ENCODE measurements around the gene TXNDC11. TPM values are rescaled to one million over a fixed set of nuclear protein-coding genes. Genes with fewer than 3 reads are reported as not detected.

TXNDC11 gene
- total RNA-seq, 2 experiments from 2014 or later: 21.7 to 24.4 TPM

GRCh38 chr16:11665071-11665491 lies 77.6 kb downstream of the TXNDC11 start:
- no peak for TF ChIP-seq CTCF (IDR thresholded peaks at IDR 0.05)
- Mint-ChIP-seq H3K4me3 (peak overlapping the region; percentile 58), H3K27me3 (no peaks in the 10 kb centered on the region), H3K27ac (peak overlapping the region; percentile 85), H3K9me3 (no peaks in the 10 kb centered on the region), H3K4me1 (ENCODE audit: low read depth) (peaks cover 45% of the 10 kb centered on the region), H3K36me3 (ENCODE audit: low read depth) (no peaks in the 10 kb centered on the region)
- ChIA-PET CTCF (interaction anchor here (1.1 to 2.4 kb wide), 6 partner anchors 23 to 259 kb away, joined by 3 to 11 read pairs (median 4); partner anchors contain the start of gene ZC3H7A), POLR2A (interaction anchor here (0.6 to 1.4 kb wide), 2 partner anchors 11 to 79 kb away, joined by 3 read pairs; no protein-coding TSS in a partner anchor)
- peak; percentile 63 for DNase-seq
- peak; percentile 3 for ATAC-seq
- intact Hi-C loops (cut with micrococcal nuclease): no loop called here

- CTCF ChIA-PET: interaction anchor here (0.9 kb wide), 1 partner anchor 131 kb away, joined by 3 read pairs; no protein-coding TSS in a partner anchor
- no peak overlapping the region for H3K4me3 Mint-ChIP-seq
- intact Hi-C loops (cut with micrococcal nuclease): no loop called here
- POLR2A ChIA-PET: no interaction called here
- H3K27me3 Mint-ChIP-seq: no peaks in the 10 kb centered on the region
- no peaks in the 10 kb centered on the region for H3K9me3 Mint-ChIP-seq
- peak overlapping the region; percentile 10 for H3K27ac Mint-ChIP-seq
- no peak for TF ChIP-seq CTCF (IDR thresholded peaks at IDR 0.05)
- peaks cover 34% of the 10 kb centered on the region for H3K4me1 Mint-ChIP-seq (ENCODE audit: low read depth)
- H3K36me3 Mint-ChIP-seq (ENCODE audit: low read depth): no peaks in the 10 kb centered on the region
- no peak for DNase-seq
- ATAC-seq: no peak
These were observed 80.1 kb downstream of the TXNDC11 start for GRCh38 chr16:11662582-11662981.

GRCh38 chr16:11660565-11660964 lies 82.1 kb downstream of the TXNDC11 start:
- no peak overlapping the region for H3K4me3 Mint-ChIP-seq
- H3K4me1 Mint-ChIP-seq (ENCODE audit: low read depth): peaks cover 20% of the 10 kb centered on the region
- H3K27ac Mint-ChIP-seq: no peak overlapping the region
- ChIA-PET POLR2A (interaction anchor here (1.3 to 1.6 kb wide), 2 partner anchors 10 to 17 kb away, joined by 4 read pairs; no protein-coding TSS in a partner anchor), CTCF (interaction anchor here (1.4 to 2.7 kb wide), 6 partner anchors 18 to 265 kb away, joined by 4 to 12 read pairs (median 4); partner anchors contain the start of gene ZC3H7A)
- intact Hi-C loops (cut with micrococcal nuclease): no loop called here
- no peaks in the 10 kb centered on the region for H3K9me3 Mint-ChIP-seq
- H3K36me3 Mint-ChIP-seq (ENCODE audit: low read depth): no peaks in the 10 kb centered on the region
- no peak for ATAC-seq
- no peak for DNase-seq
- no peaks in the 10 kb centered on the region for H3K27me3 Mint-ChIP-seq
- no peak for TF ChIP-seq CTCF (IDR thresholded peaks at IDR 0.05)

- POLR2A ChIA-PET: interaction anchor here (1.0 to 1.6 kb wide), 3 partner anchors 11 to 154 kb away, joined by 3 to 4 read pairs (median 4); no protein-coding TSS in a partner anchor
- H3K4me1 Mint-ChIP-seq (ENCODE audit: low read depth): peaks cover 12% of the 10 kb centered on the region
- H3K27me3 Mint-ChIP-seq: no peaks in the 10 kb centered on the region
- DNase-seq (no peak), ATAC-seq (no peak)
- CTCF ChIA-PET: interaction anchor here (1.4 to 2.7 kb wide), 7 partner anchors 17 to 263 kb away, joined by 3 to 12 read pairs (median 4); partner anchors contain the start of gene ZC3H7A
- no peaks in the 10 kb centered on the region for H3K9me3 Mint-ChIP-seq
- H3K4me3 Mint-ChIP-seq: no peak overlapping the region
- intact Hi-C loops (cut with micrococcal nuclease): no loop called here
- TF ChIP-seq CTCF (IDR thresholded peaks at IDR 0.05): no peak
- no peak overlapping the region for H3K27ac Mint-ChIP-seq
- H3K36me3 Mint-ChIP-seq (ENCODE audit: low read depth): no peaks in the 10 kb centered on the region
These were observed 83.6 kb downstream of the TXNDC11 start for GRCh38 chr16:11658896-11659708.

GRCh38 chr16:11657556-11657955 lies 85.1 kb downstream of the TXNDC11 start:
- TF ChIP-seq CTCF (IDR thresholded peaks at IDR 0.05): no peak
- no peak overlapping the region for H3K4me3 Mint-ChIP-seq
- POLR2A ChIA-PET: no interaction called here
- H3K4me1 Mint-ChIP-seq (ENCODE audit: low read depth): peaks cover 6% of the 10 kb centered on the region
- DNase-seq: no peak
- no peak for ATAC-seq
- CTCF ChIA-PET: interaction anchor here (1.4 kb wide), 1 partner anchor 57 kb away, joined by 3 read pairs; no protein-coding TSS in a partner anchor
- no peak overlapping the region for H3K27ac Mint-ChIP-seq
- no peaks in the 10 kb centered on the region for H3K27me3 Mint-ChIP-seq
- intact Hi-C loops (cut with micrococcal nuclease): no loop called here
- H3K36me3 Mint-ChIP-seq (ENCODE audit: low read depth): no peaks in the 10 kb centered on the region
- H3K9me3 Mint-ChIP-seq: no peaks in the 10 kb centered on the region
